Erythroblast (primary cell): ENCODE data around the gene CYBC1.

Experiments
- DNase-seq, 2 experiments: peaks; one replicate each; lab custom pipeline; 2025; lab: John Stamatoyannopoulos, UW
- GATA1 ChIP-seq: IDR thresholded peaks from 2 replicates; pipeline ENCODE4 v1.6.1; 2011; ENCODE audit warnings: low read depth, mild to moderate bottlenecking, control low read depth, low read length, moderate library complexity
- POLR2A ChIP-seq: IDR thresholded peaks from 2 replicates; pipeline ENCODE4 v1.6.1; 2011; ENCODE audit warnings: mild to moderate bottlenecking, low read length

The CYBC1 gene

DNA sequence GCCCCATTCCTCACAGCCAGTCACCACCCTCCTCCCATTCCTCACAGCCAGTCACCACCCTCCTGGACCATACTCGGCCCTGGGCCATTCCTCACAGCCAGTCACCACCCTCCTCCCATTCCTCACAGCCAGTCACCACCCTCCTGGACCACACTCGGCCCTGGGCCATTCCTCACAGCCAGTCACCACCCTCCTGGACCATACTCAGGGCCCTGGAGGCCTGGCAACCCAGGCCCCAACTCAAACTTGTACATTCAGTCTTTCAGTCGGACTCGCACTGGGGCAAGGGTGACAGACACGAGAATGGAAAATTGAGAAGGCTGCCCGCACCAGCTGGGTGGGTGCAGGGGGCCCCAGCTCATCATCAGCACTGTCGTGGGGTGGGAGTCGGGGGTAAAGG is 38.6 kb upstream of the CYBC1 start:
- no peak for DNase-seq
- TF ChIP-seq POLR2A, result no peak
- no peak for TF ChIP-seq GATA1

DNA sequence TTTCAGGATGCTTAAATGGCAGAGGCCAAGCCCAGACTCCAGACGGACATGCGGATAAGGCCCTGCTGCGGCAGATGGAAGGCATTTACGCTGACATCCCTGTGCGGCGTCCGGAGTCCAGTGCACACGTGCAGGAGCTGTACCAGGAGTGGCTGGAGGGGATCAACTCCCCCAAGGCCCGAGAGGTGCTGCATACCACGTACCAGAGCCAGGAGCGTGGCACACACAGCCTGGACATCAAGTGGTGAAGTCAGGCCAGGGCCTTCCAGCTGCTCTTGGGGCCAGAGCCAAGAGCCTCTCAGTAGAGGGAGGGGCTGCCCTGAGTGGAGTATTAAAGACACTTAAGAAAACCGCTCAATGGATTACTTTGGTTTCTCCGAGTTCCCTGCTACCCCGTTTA is 37.4 kb upstream of the CYBC1 start:
- DNase-seq, result no peak
- TF ChIP-seq POLR2A, result no peak
- no peak for TF ChIP-seq GATA1

DNA sequence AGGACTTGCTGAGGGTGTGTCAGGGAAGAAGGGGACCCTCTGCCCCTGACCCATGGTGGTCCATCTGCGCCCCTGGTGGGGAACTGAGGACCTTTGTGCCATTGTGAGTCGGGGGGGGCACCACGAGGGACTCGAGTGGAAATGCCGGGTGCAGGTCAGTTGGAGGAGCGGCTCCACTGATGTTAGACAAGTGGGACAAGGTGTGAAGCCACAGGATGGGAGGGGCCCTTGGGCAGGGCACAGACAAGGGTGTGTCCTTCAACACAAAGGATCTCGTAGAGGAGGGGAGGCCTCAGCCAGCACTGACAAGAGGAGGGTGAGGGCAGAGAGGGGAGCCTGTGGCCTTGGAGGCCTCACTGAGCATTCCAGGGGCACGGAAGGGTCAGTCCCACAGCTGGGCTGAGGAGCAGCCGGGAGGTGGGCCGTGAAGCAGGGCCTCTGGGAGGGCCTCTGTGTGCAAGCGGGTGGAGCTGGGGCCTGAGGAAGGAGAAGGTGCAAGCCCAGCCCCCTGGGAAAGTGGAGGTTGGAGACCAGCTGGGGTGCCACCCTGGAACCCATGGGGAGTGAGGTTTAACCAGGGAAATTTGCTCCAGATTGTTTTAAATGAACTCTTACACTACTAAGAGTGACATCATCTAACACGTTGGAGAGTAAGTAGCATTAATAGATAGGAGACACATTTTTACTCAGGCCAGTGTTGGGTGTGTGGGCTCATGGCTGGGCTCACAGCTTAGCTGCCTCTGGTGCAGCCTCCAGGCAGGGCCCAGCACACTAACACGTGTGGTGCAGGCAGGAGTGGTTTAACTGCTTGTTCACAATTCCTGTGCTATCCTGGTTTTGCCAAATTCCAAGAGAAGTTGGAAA is 35.9 kb upstream of the CYBC1 start:
- TF ChIP-seq GATA1 (no peak), POLR2A (no peak)
- DNase-seq, result no peak

- DNase-seq, result no peak
- no peak for TF ChIP-seq GATA1
- TF ChIP-seq POLR2A, result no peak
Measured at GRCh38 chr17:82483836-82484235, 33.3 kb upstream of the CYBC1 start.

- TF ChIP-seq POLR2A, result no peak
- no peak for TF ChIP-seq GATA1
- DNase-seq, result no peak
Measured at GRCh38 chr17:82483204-82483660, 32.7 kb upstream of the CYBC1 start.

DNA sequence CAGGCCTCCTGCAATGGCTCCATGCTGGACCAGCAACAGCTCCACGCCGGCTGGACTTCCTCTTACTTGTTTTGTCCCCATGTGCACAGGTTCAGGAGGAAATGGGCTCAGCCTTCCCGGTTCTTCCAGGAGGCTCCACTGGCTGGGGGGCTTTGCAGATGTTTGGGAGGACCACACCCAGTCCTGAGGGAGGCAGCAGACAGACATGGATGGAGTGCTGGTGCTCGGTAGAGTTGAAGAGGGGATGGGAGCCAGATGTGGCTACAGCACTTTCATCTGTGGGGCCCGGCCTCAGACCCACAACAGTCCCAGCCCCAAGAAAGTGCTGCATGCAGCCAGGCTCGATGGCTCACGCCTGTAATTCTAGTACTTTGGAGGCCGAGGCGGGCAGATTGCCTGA is 29.8 kb upstream of the CYBC1 start:
- no peak for DNase-seq
- TF ChIP-seq GATA1, result no peak
- TF ChIP-seq POLR2A, result no peak

- no peak for DNase-seq
- TF ChIP-seq POLR2A (no peak), GATA1 (no peak)
Measured at GRCh38 chr17:82479602-82480001, 29.1 kb upstream of the CYBC1 start.

GRCh38 chr17:82477934-82478333 is 27.4 kb upstream of the CYBC1 start:
- DNase-seq, result no peak
- no peak for TF ChIP-seq POLR2A
- no peak for TF ChIP-seq GATA1

- no peak for TF ChIP-seq GATA1
- no peak for TF ChIP-seq POLR2A
- DNase-seq, result no peak
Measured at GRCh38 chr17:82475458-82475857, 24.9 kb upstream of the CYBC1 start.

DNA sequence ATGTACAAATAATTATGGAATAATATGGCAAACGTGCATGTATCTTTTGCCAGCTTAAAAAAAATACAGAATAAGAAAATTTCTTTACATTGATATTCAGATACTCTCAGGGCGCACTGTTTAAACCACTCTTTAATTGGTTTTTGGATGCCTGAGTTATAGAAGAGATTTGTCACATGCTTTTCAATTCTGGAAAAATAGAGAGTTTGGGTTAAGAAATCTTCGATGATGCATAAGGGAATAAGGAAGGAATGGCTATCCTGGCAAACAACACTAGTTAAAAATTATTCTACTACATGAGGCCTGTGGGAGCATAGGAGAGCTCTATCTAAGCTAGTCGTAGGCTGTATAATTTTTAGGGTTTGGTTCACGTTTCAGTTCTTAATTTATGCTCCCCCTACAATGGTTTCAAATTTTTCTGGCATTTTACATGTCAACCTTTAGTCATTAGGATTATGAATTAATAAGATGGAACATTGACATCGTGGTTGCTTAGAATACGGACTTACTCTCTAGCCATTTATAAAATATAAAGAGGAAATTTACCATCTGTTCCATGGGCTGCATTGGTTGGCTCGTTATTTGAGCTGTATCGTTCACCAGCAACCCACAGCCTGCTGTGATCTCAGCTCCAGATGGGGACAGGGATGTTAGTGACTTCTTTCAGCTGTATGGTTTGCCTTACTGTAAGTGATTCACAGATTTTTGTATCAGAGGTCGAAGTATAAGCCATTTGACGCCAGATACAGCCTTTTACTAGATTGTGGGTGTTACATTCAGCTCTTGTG is 23.9 kb upstream of the CYBC1 start:
- no peak for TF ChIP-seq POLR2A
- TF ChIP-seq GATA1, result no peak
- DNase-seq, result no peak

- no peak for DNase-seq
- TF ChIP-seq GATA1 (no peak), POLR2A (no peak)
Measured at GRCh38 chr17:82470065-82470464, 19.5 kb upstream of the CYBC1 start.

- DNase-seq, result no peak
- TF ChIP-seq GATA1 (no peak), POLR2A (no peak)
Measured at GRCh38 chr17:82468692-82469091, 18.1 kb upstream of the CYBC1 start.

- DNase-seq, result peak; percentile 65 to 71
- TF ChIP-seq POLR2A, result peak; percentile 48
- no peak for TF ChIP-seq GATA1
Measured at GRCh38 chr17:82465023-82465603, 14.6 kb upstream of the CYBC1 start.

DNA sequence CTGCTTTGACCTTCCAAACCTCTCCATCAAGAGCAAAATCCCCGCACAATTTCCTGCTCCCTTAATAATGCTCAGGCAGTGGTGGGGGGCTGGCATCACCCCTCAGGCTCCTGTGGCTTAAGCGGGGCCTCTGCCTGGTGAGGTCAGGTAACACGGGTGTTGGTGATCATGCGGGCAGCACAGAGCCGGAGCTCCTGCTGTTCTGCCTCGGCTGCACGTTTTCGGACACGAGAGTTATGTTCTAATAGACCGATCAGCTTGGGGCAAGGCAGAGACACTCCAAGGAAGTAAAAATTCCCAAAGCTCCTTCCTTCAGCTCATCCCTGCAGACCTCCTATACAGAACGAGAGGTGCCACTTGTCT is 14.0 kb upstream of the CYBC1 start:
- no peak for DNase-seq
- TF ChIP-seq POLR2A (no peak), GATA1 (no peak)
